ENCODE measurements around the gene ZEB2.

ZEB2 gene

DNA sequence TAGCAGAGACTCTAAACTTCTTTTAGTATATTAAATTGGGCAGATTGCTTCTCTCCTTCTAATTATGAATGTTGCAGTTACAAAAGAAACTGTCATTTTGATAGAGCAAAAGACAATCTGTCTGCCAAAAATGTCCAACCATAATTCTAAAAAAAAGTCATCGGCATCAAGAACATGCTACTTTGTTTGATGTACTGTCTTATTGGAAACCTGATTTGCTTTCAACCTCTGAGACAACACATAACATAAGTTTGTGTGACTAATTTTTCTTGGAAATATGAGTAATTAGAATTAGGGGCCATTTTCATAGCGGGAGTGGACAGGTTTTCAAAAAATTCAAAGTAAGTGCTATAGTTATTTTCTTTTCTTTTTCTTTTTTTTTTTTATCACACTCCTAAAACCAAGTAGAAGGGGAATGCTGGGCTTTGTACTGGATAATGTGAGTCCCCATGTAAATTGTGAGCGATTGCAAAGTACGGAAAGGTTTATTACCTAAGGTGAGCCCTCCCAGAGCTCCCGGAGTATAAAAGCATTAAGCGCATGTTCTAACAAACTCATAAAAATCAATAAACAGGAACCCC, 59.1 kb downstream of the ZEB2 start:
- intact Hi-C loops (cut with DNase I): loop anchor here (10.0 kb wide), 1 partner anchor 126 kb away; a partner anchor contains a TSS
- no peak for DNase-seq

DNA sequence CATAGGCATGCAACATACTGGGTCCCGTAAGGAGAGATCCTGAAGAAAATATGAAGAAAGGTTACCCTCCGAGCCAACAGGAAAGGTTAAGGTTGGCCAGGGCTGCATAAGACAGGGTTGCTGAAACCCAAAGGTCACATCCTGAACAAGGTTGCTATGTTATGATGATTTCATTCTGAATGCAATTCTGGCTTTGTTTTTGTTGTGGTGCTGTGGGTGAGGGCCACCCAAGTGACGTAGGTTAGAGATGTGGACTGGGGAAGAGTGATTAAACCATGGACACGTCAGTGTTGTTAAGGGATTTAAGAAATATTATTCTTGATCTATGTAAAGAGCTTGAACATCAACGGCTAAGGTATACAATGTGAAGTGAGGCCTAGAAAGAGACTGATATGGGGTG, 60.0 kb downstream of the ZEB2 start:
- DNase-seq: no peak
- intact Hi-C loops (cut with DNase I): loop anchor here (10.0 kb wide), 1 partner anchor 125 kb away; a partner anchor contains a TSS

DNA sequence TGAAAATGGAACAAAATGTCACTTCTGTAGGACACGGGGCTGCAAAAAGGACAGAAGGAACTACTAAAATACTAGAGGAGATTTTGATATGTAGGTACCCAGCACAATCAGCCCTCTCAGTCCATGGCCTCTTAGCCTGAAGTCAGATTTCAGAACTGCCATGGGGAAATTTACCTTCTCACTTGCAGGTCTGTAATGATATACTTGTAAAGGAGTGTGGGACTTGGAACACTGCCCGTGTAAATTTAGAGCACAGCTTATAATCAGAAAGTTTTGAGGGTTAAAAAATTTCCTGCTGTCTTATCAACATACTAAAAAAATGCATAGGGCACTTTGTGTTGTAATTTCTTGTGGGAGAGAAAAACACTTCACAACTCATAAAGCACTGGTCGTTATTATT, 60.6 kb downstream of the ZEB2 start:
- DNase-seq: no peak
- intact Hi-C loops (cut with DNase I): no loop called here

DNA sequence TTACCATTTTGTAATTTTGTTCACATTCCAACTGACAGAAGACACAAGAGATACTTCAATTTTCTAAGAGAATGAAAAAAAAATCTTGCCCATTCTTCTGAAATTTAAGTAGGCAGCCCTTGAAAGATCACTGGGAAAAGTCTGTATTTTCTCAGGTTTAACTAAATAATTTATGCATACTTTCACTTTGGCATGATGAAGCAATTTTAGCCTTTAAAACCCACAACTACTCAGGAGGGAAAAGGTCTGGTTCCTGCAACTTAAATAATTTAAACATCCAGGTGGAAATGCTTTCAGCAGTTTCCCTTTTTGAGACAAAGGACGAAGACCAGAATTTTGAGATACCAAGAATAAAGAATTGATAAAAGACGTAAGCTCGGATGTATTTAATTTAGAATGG, 61.4 kb downstream of the ZEB2 start:
- intact Hi-C loops (cut with DNase I): no loop called here
- DNase-seq: no peak

DNA sequence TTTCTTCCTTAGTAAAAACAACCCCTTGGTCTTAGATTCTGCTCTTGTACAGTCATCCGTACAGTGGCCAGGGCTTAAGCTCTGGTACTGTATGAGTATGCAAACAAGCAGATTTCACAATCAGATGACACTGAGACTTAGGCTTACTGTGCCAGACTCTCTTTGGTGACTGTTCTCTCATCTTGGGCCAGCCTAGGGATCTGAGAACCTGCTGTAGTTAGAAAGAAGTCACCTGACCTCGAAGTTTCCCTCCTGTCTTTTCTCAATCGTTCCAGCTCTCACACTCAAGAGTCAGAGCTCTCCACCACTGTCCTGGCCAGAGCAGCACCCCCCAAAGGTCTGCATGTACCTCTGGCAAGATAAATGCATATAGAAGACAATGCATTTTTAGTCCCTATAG, 63.2 kb downstream of the ZEB2 start:
- intact Hi-C loops (cut with DNase I): no loop called here
- peak in 1 of 10 donors; percentile 75 for DNase-seq

DNA sequence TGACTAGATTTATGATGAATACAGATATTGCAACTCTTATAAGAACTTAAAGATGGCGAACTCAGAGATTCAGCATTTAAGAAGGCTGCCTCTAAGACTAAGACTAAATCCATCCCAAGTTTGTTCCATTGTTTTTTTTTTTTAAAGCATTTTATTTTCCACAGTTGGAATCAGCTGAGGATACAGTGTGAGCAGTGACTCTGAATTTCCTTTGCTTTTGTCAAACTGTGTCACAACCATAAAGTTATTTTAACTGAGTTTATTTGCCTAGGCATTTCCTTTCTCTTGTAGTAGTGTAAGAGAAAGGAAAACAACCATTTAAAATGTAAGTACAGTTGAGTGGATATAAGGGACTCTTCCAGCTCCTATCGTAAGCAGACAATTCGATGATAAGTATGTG, 63.9 kb downstream of the ZEB2 start:
- intact Hi-C loops (cut with DNase I): no loop called here
- DNase-seq: no peak

DNA sequence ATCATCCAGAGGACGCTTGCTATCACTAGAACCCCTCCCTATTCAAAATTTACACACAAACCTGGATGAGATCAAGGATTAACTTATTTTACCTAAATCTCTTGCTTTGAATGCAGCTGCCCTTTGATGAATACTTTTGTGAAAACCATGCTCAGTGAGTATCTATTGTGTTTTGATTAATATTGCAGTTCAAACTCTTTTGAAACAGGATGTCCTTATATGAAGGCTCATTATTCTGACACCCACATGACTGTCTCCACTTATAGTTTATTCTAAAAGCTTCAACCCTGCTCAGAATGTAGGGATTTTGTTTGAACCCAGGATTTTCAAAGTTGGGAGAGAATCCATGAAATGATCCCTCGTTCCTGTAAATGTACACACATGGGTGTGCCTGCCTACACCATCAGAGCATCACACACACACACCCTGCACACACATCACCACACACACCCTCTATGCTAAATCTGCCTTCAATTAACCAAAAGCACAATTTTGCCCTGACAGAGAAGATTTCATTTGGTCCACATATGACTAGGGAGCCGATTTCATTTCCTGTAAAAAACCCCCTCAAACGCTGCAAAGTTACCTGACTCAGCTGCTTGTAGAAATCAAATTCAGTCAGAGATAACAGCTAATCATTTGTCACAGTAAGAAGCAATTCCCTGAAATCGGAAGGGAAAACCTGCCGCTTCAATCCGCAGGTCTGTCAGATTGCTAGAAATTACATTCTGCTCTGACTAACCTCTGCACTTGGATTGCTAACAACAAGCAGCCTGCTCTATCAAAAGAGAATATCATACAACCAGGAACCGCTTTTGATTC, 65.2 kb downstream of the ZEB2 start:
- intact Hi-C loops (cut with DNase I): no loop called here
- DNase-seq: no peak

DNA sequence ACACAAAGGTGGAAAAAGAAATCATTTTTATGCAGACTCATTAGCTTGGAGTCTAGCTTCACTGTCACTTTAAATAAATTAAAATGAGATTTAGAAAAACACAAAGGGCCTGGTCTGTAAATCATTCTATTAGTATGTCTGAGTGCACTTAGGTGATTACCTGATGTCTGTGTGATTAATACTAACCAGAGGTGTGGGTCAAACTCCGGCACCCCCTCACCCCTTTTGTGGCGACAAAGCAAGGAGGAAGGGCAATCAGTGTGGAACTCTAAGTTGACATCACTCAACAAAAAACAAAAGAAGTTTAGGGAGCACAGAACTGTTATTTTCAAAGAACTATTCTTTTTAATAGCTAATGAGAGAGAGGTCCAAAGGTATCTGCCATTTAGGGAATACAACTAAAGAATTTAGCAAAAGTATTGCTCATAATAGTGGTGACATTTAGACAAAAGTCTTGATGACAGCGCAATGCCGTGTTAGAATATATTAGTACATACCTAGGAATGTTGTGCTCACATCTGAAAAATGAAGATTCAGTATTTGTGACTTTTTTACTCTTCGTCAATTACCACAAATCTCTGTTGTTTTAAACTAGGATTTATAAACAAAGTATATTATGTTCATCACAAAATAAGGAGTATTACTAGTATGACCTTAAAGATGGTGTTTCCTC, 66.3 kb downstream of the ZEB2 start:
- DNase-seq: no peak
- intact Hi-C loops (cut with DNase I): no loop called here

DNA sequence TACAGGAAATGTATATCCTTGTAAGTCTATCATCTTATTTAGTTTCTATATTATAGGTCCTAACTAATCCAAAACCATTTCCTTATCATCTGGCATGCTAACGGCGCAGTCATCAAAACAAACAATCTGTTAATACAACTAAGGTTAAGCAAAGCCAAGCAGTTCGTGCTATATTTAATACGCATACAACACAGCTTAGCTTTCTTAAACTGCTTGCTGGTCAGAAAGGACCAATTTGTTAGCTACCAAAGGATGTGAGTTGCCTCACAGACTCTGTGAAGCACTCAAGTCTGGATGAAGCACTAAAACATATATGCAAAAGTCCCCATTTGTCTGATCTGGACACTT, 67.0 kb downstream of the ZEB2 start:
- intact Hi-C loops (cut with DNase I): no loop called here
- DNase-seq: peak in 1 of 10 donors; percentile 50

DNA sequence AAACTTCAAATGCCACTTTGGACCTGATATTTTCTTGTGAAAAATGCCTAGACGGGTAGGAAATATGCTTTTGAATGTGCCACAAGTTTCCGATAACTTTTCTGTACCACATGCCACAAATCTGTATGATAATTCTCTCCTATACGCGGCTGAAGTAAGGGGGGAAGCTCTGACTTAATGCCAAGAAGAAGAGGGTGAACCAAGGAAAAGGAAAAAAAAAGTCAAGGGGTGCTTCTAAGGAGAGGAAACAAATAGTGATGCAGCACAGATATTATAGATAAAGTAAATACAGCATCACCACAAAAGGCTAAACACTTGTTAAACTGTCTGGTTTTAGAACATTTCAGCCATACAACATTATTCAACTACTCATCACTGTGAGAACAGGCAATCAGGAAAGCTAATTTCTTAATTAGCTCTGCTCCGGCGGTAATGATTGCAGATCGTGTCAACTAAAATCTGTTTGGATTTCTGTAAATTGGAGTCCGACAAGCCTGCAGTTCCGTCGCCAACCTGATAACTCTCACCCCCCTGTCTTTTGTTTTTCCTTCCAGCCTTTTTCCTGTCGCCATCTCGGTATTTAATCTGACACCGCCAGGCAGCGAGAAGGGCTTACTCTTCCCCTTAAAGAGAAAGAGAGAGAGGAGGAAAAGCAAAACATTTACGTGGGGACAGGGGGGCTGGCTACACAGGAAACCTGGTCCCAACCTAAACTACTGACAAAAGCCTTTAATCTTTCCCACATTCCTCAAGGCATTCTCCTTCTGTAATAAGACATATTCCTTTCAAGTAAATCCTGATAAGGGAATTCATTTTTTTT, 67.5 kb downstream of the ZEB2 start:
- intact Hi-C loops (cut with DNase I): no loop called here
- peak in 1 of 10 donors; percentile 57 for DNase-seq

DNA sequence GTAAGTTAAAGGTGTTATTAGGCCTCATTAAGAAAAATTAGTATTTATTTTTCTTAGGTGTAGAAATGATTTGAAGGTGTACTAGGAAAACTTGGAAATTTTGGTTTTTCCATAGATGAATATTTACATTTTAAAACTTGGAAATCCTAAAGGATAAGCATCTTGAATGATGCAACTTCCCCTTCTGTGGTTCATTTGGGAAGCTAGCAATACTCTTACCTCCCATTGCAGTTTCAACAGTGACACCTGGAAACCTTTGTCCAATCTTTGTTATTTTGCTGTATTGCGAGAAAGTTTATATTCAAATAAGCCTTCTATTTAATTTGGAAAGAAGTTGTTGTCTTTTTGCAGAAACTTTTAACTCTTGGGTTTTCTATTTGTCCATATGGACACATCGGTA, 68.5 kb downstream of the ZEB2 start:
- DNase-seq: no peak
- intact Hi-C loops (cut with DNase I): no loop called here

DNA sequence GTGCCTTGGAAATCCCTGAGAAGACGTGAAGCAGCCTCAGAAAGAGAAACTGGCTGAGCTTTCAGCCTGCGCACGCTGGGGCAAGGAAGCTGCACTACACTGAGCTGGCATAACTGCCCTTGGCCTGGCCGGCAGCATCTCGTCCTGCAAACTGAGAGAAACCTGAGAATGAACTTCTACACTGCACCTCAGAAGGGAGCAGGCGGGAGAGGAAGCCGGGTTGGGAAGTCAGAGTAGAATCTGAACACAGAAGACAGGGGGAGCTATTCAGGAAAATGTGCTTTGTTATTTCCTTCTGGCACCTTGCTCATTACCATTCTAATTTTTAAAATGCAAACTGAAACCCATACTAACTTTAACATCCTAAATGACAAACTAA, 70.9 kb downstream of the ZEB2 start:
- intact Hi-C loops (cut with DNase I): no loop called here

DNA sequence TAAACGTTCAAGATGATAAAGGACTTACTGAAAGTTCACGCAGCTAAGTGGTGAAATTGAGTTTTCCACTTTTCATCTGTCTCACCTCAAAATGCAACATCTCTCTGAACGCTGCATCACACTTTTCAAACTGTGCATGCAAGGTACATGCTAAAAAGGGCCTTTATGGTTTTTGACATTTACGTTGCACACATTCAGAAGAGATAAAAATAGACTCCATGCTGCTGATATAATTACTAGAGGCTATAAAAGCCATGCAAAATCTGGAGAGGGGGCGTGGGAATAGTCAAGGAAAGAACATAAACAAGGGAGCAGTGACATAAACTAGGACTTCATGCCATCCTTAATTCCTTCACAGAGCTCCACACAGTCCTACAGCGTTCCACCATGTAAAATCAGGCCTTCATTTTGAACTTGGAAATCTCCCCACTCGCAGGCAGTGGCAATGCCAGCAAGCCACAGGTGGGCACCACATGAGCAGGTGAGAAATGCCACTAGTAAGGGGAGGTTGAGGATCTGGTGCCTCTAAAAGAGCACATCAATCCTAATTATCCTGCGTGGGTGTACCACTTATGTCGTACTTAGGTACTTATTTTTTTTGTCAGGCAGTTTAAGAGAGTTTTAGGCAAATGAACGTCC, 71.4 kb downstream of the ZEB2 start:
- intact Hi-C loops (cut with DNase I): no loop called here
- DNase-seq: no peak

More for the DNA sequence above, 70.9 kb downstream of the ZEB2 start:
- peak in 4 of 10 donors; percentile 30 to 89 (median 80) for DNase-seq

DNA sequence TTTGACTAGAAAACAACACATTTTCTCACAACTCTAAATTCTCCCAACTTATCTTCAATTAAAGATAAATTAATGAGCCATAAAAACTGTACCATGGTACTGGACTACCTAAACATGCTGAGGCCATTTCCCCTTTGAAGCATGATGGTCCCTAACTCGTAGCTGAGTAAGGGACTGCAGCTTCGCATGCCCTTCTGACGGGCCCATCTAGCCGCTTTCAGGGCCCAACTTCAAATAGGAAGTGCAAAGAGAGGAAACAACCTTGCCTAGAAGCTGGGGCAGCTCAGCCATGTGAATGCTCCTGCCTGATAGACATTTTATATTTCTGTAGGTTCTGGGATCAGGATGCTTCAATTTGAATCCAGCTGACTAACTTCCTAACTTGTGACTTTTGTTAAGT, 72.4 kb downstream of the ZEB2 start:
- DNase-seq: peak in 1 of 10 donors; percentile 57
- intact Hi-C loops (cut with DNase I): no loop called here

DNA sequence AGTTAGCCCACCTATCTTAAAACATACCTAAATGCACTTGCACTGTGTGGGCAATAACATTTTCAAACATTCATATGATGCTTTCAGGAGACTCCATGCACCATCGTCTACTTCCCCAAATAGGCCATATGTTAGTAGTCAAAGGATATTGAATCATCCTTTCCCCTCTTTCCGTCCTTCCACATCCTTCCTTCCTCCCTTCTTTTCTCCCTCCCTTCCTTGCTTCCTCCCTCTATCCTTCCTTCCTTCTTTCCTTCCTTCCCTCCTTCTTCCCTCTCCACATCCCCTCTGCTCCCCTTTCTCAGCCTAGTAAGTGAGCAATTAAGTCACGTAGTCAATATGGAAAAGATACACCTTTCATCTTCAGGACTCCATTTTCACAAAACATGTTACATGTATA, 73.8 kb downstream of the ZEB2 start:
- intact Hi-C loops (cut with DNase I): no loop called here
- DNase-seq: no peak

DNA sequence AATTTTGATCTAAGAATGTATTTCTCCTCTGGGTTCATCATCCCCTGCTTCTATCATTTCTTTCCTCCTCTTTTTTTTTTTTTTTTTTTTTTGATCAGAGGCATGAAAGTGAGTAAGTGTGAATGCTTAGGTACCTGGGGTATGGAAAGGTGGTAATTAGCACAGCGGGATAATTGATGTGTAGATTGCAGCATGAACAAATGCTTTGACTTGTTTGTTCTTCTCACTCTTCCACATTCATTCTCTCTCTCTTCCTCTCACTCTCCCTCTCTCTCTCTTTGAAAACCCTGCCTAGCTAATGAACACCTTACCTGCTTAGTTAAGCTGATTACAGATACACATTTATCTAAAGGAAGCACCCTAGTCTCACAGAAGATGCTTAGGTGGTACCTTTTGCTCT, 74.7 kb downstream of the ZEB2 start:
- DNase-seq: no peak

DNA sequence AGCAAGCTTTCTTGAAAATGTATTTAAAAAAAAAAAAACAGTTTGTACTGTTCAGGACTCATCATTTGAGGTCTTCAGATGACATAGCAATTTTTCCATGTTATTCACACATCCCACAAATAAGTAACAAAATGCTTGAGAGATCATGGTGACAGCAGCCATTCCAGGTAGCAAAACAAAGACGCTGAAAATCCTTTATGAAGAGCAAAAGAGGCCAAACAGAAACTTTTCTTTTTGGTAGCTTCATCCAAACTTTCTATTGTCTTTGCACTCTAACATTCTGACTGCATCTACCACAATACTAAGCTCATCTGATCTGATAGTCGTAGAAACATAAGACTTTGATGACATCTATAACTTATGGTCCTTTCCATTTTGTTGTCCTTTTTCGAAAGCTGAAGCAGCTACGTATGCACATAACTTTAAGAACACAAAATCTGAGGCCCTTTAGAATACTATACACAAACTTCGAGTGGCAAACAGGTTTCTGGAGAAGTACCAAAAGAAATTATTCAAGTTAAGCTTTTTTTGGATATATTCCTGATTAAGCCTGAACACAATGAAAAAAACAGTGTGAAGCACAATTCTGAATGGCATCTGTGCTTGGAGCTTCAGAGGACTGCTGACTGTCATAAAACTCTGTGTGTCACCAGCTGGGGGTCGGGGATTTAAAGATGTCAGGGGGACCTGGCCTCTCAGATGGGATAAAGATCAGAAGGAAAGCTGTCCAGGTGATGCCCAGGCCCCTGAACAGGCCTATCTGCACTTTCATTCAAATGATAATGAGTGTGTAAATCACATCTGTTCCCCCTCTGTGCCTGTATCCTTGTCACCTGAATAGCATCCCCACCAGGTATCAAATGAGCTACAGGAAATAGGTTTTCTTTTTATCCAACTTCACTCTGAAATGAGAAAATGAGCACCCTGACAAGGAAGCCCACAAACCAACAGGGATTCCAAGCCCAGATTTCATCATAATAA, 75.8 kb downstream of the ZEB2 start:
- intact Hi-C loops (cut with DNase I): no loop called here
- DNase-seq: no peak

More for the DNA sequence above, 74.7 kb downstream of the ZEB2 start:
- intact Hi-C loops (cut with DNase I): no loop called here

DNA sequence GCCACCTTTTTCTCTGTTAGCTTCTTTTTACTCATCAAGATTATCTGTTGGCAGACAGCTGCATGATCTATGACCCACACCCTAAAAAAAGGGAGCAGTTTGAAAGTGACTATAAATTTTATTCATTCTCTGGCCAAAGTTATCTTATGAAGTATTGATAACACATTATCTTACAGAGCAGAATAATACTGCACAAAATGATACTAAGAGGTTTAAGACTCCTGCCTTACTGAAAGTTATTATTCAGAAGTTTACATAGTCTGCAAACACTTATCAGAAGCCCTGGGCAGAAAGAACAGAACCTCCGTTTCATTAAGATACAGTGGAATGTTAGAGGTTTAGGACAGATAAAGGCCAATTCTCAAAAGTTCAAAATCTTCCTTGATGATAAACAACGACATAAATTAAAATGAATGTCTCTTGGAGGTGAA, 78.2 kb downstream of the ZEB2 start:
- intact Hi-C loops (cut with DNase I): no loop called here
- DNase-seq: no peak

DNA sequence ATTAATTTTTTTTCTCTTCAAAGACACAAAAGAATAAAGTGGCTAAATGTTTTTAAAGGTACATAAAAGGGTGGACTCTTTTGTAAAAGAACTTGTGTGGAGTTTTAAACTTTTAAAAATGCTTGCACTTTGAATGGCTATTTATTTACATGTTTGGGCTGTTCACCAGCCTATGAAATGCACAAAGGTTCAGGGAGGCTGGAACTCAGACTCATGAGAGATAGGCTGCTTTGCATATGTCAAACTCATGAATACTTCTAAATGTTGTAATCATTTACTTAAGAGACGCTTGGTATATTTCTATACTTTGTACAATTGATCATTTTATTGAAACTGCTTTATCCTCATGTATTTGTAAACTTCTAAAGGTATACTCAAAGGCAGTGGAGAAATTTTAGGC, 79.9 kb downstream of the ZEB2 start:
- intact Hi-C loops (cut with DNase I): no loop called here
- DNase-seq: no peak

Data from posterior cingulate gyrus (tissue), 11 donors.